Kidney glomerular epithelial cell (primary cell): ENCODE results near the gene COA8.
A peak's percentile ranks its signal among the peaks of the same experiment; 100 is the strongest.
"Not testable (repeated sequence)": the region's sequence is repeated elsewhere in the genome, so short reads cannot be mapped to it uniquely, and the experiment has no call there.

ENCODE experiments used
- DNase-seq: peaks from one replicate; lab custom pipeline; 2025; lab: John Stamatoyannopoulos, UW

COA8 gene

GRCh38 chr14:103525430-103526246 is 37.1 kb upstream of the COA8 start:
- not testable (repeated sequence) for DNase-seq

GRCh38 chr14:103526247-103526913 is 36.4 kb upstream of the COA8 start:
- no peak for DNase-seq

GRCh38 chr14:103526914-103527248 is 35.9 kb upstream of the COA8 start:
- no peak for DNase-seq

GRCh38 chr14:103527408-103528145 is 35.2 kb upstream of the COA8 start:
- no peak for DNase-seq

- no peak for DNase-seq
These were observed 34.6 kb upstream of the COA8 start for GRCh38 chr14:103528146-103528586.

- peak; percentile 48 for DNase-seq
These were observed 34.0 kb upstream of the COA8 start, which contains the start of gene TRMT61A for GRCh38 chr14:103528587-103529382. Gene TRMT61A, plus strand, starts transcription at chr14:103529196. Its CDS starts 783 bp downstream, at chr14:103529979.

GRCh38 chr14:103529383-103530365 is 33.1 kb upstream of the COA8 start:
- no peak for DNase-seq

GRCh38 chr14:103530390-103530789 is 32.4 kb upstream of the COA8 start:
- no peak for DNase-seq

- DNase-seq: no peak
These were observed 31.9 kb upstream of the COA8 start for GRCh38 chr14:103530831-103531230.

GRCh38 chr14:103531421-103532215 is 31.1 kb upstream of the COA8 start:
- no peak for DNase-seq

GRCh38 chr14:103532216-103533136 is 30.3 kb upstream of the COA8 start:
- no peak for DNase-seq

GRCh38 chr14:103533137-103533998 is 29.4 kb upstream of the COA8 start:
- DNase-seq: no peak

GRCh38 chr14:103533999-103534575 is 28.7 kb upstream of the COA8 start:
- DNase-seq: no peak

- DNase-seq: no peak
These were observed 28.1 kb upstream of the COA8 start for GRCh38 chr14:103534576-103535061.

- DNase-seq: no peak
These were observed 27.5 kb upstream of the COA8 start for GRCh38 chr14:103535081-103535890.

GRCh38 chr14:103535891-103536565 is 26.7 kb upstream of the COA8 start:
- DNase-seq: no peak
